Testis (tissue), 2 donors: ENCODE data around the gene MXRA8.

Experiments used
- CTCF ChIP-seq, 3 experiments: fragments of 450-650 bp in 2 of 3; fragments of 200-600 bp in 1 of 3; sonication (generic) in 1 of 3; IDR thresholded peaks; one replicate each; pipeline ENCODE4 v1.5.1; 2016 to 2019; ENCODE audit warnings: antibody characterized with exemption in 3 of 3, mild to moderate bottlenecking in 2 of 3, moderate library complexity in 1 of 3
- POLR2A ChIP-seq: fragments of 450-650 bp; IDR thresholded peaks from one replicate; pipeline ENCODE4 v1.6.1; 2017; ENCODE audit warnings: antibody characterized with exemption, mild to moderate bottlenecking, moderate library complexity

- no peak for TF ChIP-seq CTCF (IDR thresholded peaks at IDR 0.05)
- TF ChIP-seq POLR2A = no peak
These were observed 24.7 kb downstream of the MXRA8 start for GRCh38 chr1:1333551-1334241.
